ENCODE results near the gene TANGO6.

The TANGO6 gene

DNA sequence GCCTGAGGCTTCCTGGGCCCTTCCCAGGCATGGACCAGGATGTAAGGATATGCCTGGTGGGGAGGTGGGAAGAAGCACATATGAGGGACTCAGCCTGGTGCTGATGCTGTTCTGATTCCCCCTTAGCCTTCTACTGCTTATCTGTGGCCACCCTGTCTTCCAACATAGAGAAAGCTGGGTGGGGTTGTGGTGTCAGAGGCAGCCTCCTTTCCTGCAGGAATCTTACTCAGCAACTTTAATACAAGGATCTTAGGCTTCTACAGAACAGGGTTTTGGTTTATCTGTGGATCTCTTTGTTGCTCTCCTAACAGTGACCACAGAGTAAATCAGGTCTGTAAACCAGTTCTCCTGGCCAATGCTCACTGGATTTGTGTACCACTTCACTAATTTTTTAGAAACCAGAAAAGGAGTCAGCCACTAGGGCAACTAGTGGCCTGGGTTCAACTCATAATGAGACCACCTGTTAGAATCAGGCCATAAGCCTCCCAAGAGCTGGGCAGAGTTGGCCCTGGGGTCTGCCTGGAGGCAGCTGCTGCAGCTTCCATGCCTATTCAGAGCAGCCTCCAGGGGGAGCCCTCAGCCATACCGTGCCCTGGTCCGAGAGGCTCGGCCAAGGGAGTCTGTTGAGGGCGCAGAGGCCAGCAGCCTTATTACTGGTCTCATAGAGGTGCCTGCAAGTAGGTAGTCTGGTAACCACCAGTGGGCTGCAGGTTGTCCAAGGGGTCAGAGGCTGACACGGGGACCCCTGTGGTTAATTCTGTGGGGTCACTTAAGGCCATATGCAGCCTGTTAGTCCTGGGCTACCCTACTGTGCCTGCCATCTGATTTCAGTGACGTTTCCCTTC, 269.2 kb downstream of the TANGO6 start:
- Histone ChIP-seq H3K27ac (ENCODE audit: low read depth, low read length) (no peak overlapping the region), H3K4me3 (ENCODE audit: low read length) (no peak overlapping the region), H3K4me2 (ENCODE audit: low read length) (no peak overlapping the region), H4K20me1 (ENCODE audit: control insufficient read depth, insufficient read depth, low read depth, low read length) (peaks cover 11% of the 10 kb centered on the region; the same call in 1 of the 2 replicates), H3K9me3 (ENCODE audit: control insufficient read depth, insufficient read depth, low read length) (no peaks in the 10 kb centered on the region), H3K4me1 (ENCODE audit: control insufficient read depth, low read length) (peaks cover 9% of the 10 kb centered on the region), H3K9me2 (replicated peaks; ENCODE audit: control insufficient read depth, low read length) (no peaks in the 10 kb centered on the region), H3F3A (ENCODE audit: control insufficient read depth, insufficient read depth) (peaks cover 4% of the 10 kb centered on the region), H3K79me2 (ENCODE audit: control insufficient read depth, low read length) (peaks cover 5% of the 10 kb centered on the region; the same call in 1 of the 2 replicates), H3K36me3 (ENCODE audit: control insufficient read depth, low read length) (peaks cover 22% of the 10 kb centered on the region), H3K27me3 (ENCODE audit: control insufficient read depth, low read length) (peaks cover 3% of the 10 kb centered on the region)
- TF ChIP-seq EZH2phosphoT487 (IDR thresholded peaks at IDR 0.05; ENCODE audit: borderline replicate concordance, low read length): no peak
- TF ChIP-seq, protein P1, sequence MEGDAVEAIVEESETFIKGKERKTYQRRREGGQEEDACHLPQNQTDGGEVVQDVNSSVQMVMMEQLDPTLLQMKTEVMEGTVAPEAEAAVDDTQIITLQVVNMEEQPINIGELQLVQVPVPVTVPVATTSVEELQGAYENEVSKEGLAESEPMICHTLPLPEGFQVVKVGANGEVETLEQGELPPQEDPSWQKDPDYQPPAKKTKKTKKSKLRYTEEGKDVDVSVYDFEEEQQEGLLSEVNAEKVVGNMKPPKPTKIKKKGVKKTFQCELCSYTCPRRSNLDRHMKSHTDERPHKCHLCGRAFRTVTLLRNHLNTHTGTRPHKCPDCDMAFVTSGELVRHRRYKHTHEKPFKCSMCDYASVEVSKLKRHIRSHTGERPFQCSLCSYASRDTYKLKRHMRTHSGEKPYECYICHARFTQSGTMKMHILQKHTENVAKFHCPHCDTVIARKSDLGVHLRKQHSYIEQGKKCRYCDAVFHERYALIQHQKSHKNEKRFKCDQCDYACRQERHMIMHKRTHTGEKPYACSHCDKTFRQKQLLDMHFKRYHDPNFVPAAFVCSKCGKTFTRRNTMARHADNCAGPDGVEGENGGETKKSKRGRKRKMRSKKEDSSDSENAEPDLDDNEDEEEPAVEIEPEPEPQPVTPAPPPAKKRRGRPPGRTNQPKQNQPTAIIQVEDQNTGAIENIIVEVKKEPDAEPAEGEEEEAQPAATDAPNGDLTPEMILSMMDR (IDR thresholded peaks at IDR 0.05; ENCODE audit: low read depth, low read length, poor library complexity, severe bottlenecking): peak; percentile 84

DNA sequence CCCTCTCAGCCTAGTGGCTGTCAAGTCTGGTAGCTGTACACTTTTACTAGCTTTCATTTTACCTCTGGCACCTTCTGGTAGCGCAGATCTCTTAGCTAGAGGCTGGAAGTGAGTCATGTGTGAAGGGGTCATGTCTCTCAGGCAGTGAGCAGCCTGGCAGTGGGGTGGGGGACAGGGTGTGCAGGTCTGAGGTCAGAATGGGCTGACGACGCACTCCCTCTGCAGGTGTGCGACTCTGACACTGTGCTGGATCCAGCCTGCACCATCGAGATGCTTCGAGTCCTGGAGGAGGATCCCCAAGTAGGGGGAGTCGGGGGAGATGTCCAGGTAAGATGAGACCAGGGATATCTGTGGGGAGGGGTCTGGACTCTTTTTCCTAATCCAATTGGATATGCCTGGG, 269.9 kb downstream of the TANGO6 start:
- H3K9me2 ChIP-seq (replicated peaks; ENCODE audit: control insufficient read depth, low read length): no peaks in the 10 kb centered on the region
- no peaks in the 10 kb centered on the region for H3K9me3 ChIP-seq (ENCODE audit: control insufficient read depth, insufficient read depth, low read length)
- no peak overlapping the region for H3K27ac ChIP-seq (ENCODE audit: low read depth, low read length)
- H3K4me3 ChIP-seq (ENCODE audit: low read length): no peak overlapping the region
- no peaks in the 10 kb centered on the region; the same call in 1 of the 2 replicates for H3K27me3 ChIP-seq (ENCODE audit: control insufficient read depth, low read length)
- no peak overlapping the region for H3K4me2 ChIP-seq (ENCODE audit: low read length)
- peaks cover 5% of the 10 kb centered on the region; the same call in 1 of the 2 replicates for H3K79me2 ChIP-seq (ENCODE audit: control insufficient read depth, low read length)
- peaks cover 2% of the 10 kb centered on the region for H3K4me1 ChIP-seq (ENCODE audit: control insufficient read depth, low read length)
- peaks cover 6% of the 10 kb centered on the region for H3F3A ChIP-seq (ENCODE audit: control insufficient read depth, insufficient read depth)
- peaks cover 29% of the 10 kb centered on the region for H3K36me3 ChIP-seq (ENCODE audit: control insufficient read depth, low read length)
- TF ChIP-seq, protein P1 (IDR thresholded peaks at IDR 0.05; ENCODE audit: low read depth, low read length, poor library complexity, severe bottlenecking): no peak
- TF ChIP-seq EZH2phosphoT487 (IDR thresholded peaks at IDR 0.05; ENCODE audit: borderline replicate concordance, low read length): no peak
- H4K20me1 ChIP-seq (ENCODE audit: control insufficient read depth, insufficient read depth, low read depth, low read length): peaks cover 11% of the 10 kb centered on the region; the same call in 1 of the 2 replicates

DNA sequence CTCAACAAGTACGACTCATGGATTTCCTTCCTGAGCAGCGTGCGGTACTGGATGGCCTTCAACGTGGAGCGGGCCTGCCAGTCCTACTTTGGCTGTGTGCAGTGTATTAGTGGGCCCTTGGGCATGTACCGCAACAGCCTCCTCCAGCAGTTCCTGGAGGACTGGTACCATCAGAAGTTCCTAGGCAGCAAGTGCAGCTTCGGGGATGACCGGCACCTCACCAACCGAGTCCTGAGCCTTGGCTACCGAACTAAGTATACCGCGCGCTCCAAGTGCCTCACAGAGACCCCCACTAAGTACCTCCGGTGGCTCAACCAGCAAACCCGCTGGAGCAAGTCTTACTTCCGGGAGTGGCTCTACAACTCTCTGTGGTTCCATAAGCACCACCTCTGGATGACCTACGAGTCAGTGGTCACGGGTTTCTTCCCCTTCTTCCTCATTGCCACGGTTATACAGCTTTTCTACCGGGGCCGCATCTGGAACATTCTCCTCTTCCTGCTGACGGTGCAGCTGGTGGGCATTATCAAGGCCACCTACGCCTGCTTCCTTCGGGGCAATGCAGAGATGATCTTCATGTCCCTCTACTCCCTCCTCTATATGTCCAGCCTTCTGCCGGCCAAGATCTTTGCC, 271.1 kb downstream of the TANGO6 start:
- H3K4me3 ChIP-seq (ENCODE audit: low read length): no peak overlapping the region
- no peak overlapping the region for H3K4me2 ChIP-seq (ENCODE audit: low read length)
- H3K27ac ChIP-seq (ENCODE audit: low read depth, low read length): no peak overlapping the region
- no peaks in the 10 kb centered on the region for H3K9me2 ChIP-seq (replicated peaks; ENCODE audit: control insufficient read depth, low read length)
- peaks cover 14% of the 10 kb centered on the region; the same call in 1 of the 2 replicates for H4K20me1 ChIP-seq (ENCODE audit: control insufficient read depth, insufficient read depth, low read depth, low read length)
- H3K9me3 ChIP-seq (ENCODE audit: control insufficient read depth, insufficient read depth, low read length): no peaks in the 10 kb centered on the region
- H3F3A ChIP-seq (ENCODE audit: control insufficient read depth, insufficient read depth): peaks cover 6% of the 10 kb centered on the region
- H3K36me3 ChIP-seq (ENCODE audit: control insufficient read depth, low read length): peaks cover 41% of the 10 kb centered on the region
- TF ChIP-seq EZH2phosphoT487 (IDR thresholded peaks at IDR 0.05; ENCODE audit: borderline replicate concordance, low read length): no peak
- TF ChIP-seq, protein P1 (IDR thresholded peaks at IDR 0.05; ENCODE audit: low read depth, low read length, poor library complexity, severe bottlenecking): no peak
- H3K27me3 ChIP-seq (ENCODE audit: control insufficient read depth, low read length): no peaks in the 10 kb centered on the region
- H3K79me2 ChIP-seq (ENCODE audit: control insufficient read depth, low read length): peaks cover 6% of the 10 kb centered on the region; the same call in 1 of the 2 replicates
- no peaks in the 10 kb centered on the region for H3K4me1 ChIP-seq (ENCODE audit: control insufficient read depth, low read length)

Measured in DOHH2 (cell line).